ENCODE data around the gene POLN.

DNA sequence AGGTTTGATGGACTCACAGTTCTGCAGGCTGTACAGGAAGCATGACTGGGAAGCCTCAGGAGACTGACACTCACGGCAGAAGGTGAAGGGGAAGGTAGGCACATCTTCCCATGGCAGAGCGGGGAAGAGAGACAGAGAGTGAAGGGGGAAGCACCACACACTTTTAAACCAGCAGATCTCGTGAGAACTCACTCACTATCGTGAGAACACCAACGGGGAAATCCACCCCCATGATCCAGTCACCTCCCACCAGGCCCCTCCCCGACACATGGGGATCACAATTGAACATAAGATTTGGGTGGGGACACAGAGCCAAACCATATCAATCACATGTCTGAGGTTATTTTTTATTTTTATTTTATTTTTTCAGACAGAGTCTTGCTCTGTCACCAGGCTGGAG is 187.7 kb downstream of the POLN start:
- TF ChIP-seq PHF8 (IDR thresholded peaks at IDR 0.05; ENCODE audit: borderline replicate concordance, low read depth) (no peak), JUN (IDR thresholded peaks at IDR 0.05) (no peak)
